ENCODE data around the gene SLAIN2.

Gene SLAIN2

GRCh38 chr4:48343551-48343950, 2.2 kb downstream of the SLAIN2 start:
- no peaks in the 10 kb centered on the region for H3K27me3 ChIP-seq (ENCODE audit: control insufficient read depth, insufficient read depth, low read length)
- H3K9me3 ChIP-seq (ENCODE audit: control insufficient read depth, insufficient read depth, low read length), result no peaks in the 10 kb centered on the region
- H3K4me3 ChIP-seq (ENCODE audit: low read length), result no peak overlapping the region
- no peak for DNase-seq (ENCODE audit: low read depth, low spot score)
- no peaks in the 10 kb centered on the region for H3K4me1 ChIP-seq (ENCODE audit: control insufficient read depth, insufficient read depth, low read length)
- no peaks in the 10 kb centered on the region for H3K36me3 ChIP-seq (ENCODE audit: control insufficient read depth, insufficient read depth, low read length)
- H3K27ac ChIP-seq (ENCODE audit: low read length), result no peak overlapping the region
- no CpG with 5 or more reads among the region's 1 CpG for WGBS (ENCODE audit: insufficient coverage, insufficient read length)

- DNase-seq (ENCODE audit: low read depth, low spot score), result no peak
- Histone ChIP-seq H3K9me3 (ENCODE audit: control insufficient read depth, insufficient read depth, low read length) (no peaks in the 10 kb centered on the region), H3K4me1 (ENCODE audit: control insufficient read depth, insufficient read depth, low read length) (no peaks in the 10 kb centered on the region), H3K27ac (ENCODE audit: low read length) (no peak overlapping the region), H3K36me3 (ENCODE audit: control insufficient read depth, insufficient read depth, low read length) (no peaks in the 10 kb centered on the region), H3K4me3 (ENCODE audit: low read length) (no peak overlapping the region), H3K27me3 (ENCODE audit: control insufficient read depth, insufficient read depth, low read length) (no peaks in the 10 kb centered on the region)
- WGBS (ENCODE audit: insufficient coverage, insufficient read length), result no CpG with 5 or more reads among the region's 3 CpGs
These were observed 4.2 kb downstream of the SLAIN2 start for GRCh38 chr4:48345542-48345941.

- Histone ChIP-seq H3K27ac (ENCODE audit: low read length) (no peak overlapping the region), H3K4me1 (ENCODE audit: control insufficient read depth, insufficient read depth, low read length) (no peaks in the 10 kb centered on the region), H3K9me3 (ENCODE audit: control insufficient read depth, insufficient read depth, low read length) (no peaks in the 10 kb centered on the region), H3K4me3 (ENCODE audit: low read length) (no peak overlapping the region), H3K27me3 (ENCODE audit: control insufficient read depth, insufficient read depth, low read length) (no peaks in the 10 kb centered on the region), H3K36me3 (ENCODE audit: control insufficient read depth, insufficient read depth, low read length) (no peaks in the 10 kb centered on the region)
- DNase-seq (ENCODE audit: low read depth, low spot score), result no peak
These were observed 5.3 kb downstream of the SLAIN2 start for GRCh38 chr4:48346594-48346993.

GRCh38 chr4:48347282-48347921, 6.1 kb downstream of the SLAIN2 start:
- no CpG with 5 or more reads among the region's 7 CpGs for WGBS (ENCODE audit: insufficient coverage, insufficient read length)
- no peak overlapping the region for H3K4me3 ChIP-seq (ENCODE audit: low read length)
- no peaks in the 10 kb centered on the region for H3K9me3 ChIP-seq (ENCODE audit: control insufficient read depth, insufficient read depth, low read length)
- H3K36me3 ChIP-seq (ENCODE audit: control insufficient read depth, insufficient read depth, low read length), result no peaks in the 10 kb centered on the region
- H3K4me1 ChIP-seq (ENCODE audit: control insufficient read depth, insufficient read depth, low read length), result no peaks in the 10 kb centered on the region
- H3K27me3 ChIP-seq (ENCODE audit: control insufficient read depth, insufficient read depth, low read length), result no peaks in the 10 kb centered on the region
- DNase-seq (ENCODE audit: low read depth, low spot score), result no peak
- no peak overlapping the region for H3K27ac ChIP-seq (ENCODE audit: low read length)

DNA sequence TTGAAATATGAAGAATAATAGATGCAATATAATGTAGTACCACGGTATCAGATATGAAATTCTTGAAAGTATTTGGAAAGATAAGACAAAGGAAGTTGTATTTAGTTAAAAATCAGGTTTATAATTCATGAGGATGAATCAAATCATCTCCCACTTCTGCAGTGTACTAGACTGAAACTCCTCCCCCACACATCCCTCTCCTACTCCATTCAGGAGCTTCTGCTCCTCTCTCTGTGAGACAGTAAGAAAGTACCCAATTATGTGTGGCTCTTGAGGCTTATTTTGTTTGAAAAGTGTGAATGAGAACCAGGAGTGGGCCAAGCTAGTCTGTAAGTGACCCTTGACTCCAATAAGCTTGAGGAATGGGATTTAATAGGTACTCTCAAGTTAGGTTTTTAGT, 9.5 kb downstream of the SLAIN2 start:
- Histone ChIP-seq H3K9me3 (ENCODE audit: control insufficient read depth, insufficient read depth, low read length) (no peaks in the 10 kb centered on the region), H3K27me3 (ENCODE audit: control insufficient read depth, insufficient read depth, low read length) (no peaks in the 10 kb centered on the region), H3K36me3 (ENCODE audit: control insufficient read depth, insufficient read depth, low read length) (no peaks in the 10 kb centered on the region), H3K4me3 (ENCODE audit: low read length) (no peak overlapping the region), H3K27ac (ENCODE audit: low read length) (no peak overlapping the region), H3K4me1 (ENCODE audit: control insufficient read depth, insufficient read depth, low read length) (no peaks in the 10 kb centered on the region)
- no CpG with 5 or more reads among the region's 1 CpG for WGBS (ENCODE audit: insufficient coverage, insufficient read length)
- DNase-seq (ENCODE audit: low read depth, low spot score), result no peak

GRCh38 chr4:48352793-48353192, 11.5 kb downstream of the SLAIN2 start:
- no peaks in the 10 kb centered on the region for H3K9me3 ChIP-seq (ENCODE audit: control insufficient read depth, insufficient read depth, low read length)
- H3K27ac ChIP-seq (ENCODE audit: low read length), result no peak overlapping the region
- DNase-seq (ENCODE audit: low read depth, low spot score), result no peak
- no peaks in the 10 kb centered on the region for H3K27me3 ChIP-seq (ENCODE audit: control insufficient read depth, insufficient read depth, low read length)
- WGBS (ENCODE audit: insufficient coverage, insufficient read length), result no CpG with 5 or more reads among the region's 4 CpGs
- no peaks in the 10 kb centered on the region for H3K36me3 ChIP-seq (ENCODE audit: control insufficient read depth, insufficient read depth, low read length)
- no peaks in the 10 kb centered on the region for H3K4me1 ChIP-seq (ENCODE audit: control insufficient read depth, insufficient read depth, low read length)
- no peak overlapping the region for H3K4me3 ChIP-seq (ENCODE audit: low read length)

DNA sequence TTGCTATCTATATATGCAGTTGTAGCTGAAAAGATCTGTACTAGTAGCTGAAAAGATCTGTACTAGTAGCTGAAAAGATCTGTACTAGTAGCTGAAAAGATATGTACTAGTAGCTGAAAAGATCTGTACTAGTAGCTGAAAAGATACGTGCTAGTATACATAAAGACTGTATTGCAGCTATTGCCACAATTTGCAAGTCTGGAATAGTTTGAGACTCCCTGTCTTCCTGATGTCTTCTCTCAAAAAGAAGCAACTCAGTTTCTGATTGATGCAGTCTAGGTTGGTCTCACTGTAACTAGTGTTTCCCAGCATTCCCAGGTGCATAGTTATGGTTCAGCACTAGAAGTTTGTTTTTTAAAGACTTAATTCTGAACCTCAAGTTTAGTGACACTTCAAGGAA, 15.0 kb downstream of the SLAIN2 start:
- no peaks in the 10 kb centered on the region for H3K27me3 ChIP-seq (ENCODE audit: control insufficient read depth, insufficient read depth, low read length)
- no peak for DNase-seq (ENCODE audit: low read depth, low spot score)
- no CpG with 5 or more reads among the region's 1 CpG for WGBS (ENCODE audit: insufficient coverage, insufficient read length)
- no peaks in the 10 kb centered on the region for H3K9me3 ChIP-seq (ENCODE audit: control insufficient read depth, insufficient read depth, low read length)
- no peaks in the 10 kb centered on the region for H3K36me3 ChIP-seq (ENCODE audit: control insufficient read depth, insufficient read depth, low read length)
- no peaks in the 10 kb centered on the region for H3K4me1 ChIP-seq (ENCODE audit: control insufficient read depth, insufficient read depth, low read length)
- no peak overlapping the region for H3K27ac ChIP-seq (ENCODE audit: low read length)
- H3K4me3 ChIP-seq (ENCODE audit: low read length), result no peak overlapping the region

- WGBS (ENCODE audit: insufficient coverage, insufficient read length), result no CpG with 5 or more reads among the region's 4 CpGs
- DNase-seq (ENCODE audit: low read depth, low spot score), result no peak
- no peaks in the 10 kb centered on the region for H3K9me3 ChIP-seq (ENCODE audit: control insufficient read depth, insufficient read depth, low read length)
- H3K4me1 ChIP-seq (ENCODE audit: control insufficient read depth, insufficient read depth, low read length), result no peaks in the 10 kb centered on the region
- no peak overlapping the region for H3K27ac ChIP-seq (ENCODE audit: low read length)
- no peak overlapping the region for H3K4me3 ChIP-seq (ENCODE audit: low read length)
- no peaks in the 10 kb centered on the region for H3K36me3 ChIP-seq (ENCODE audit: control insufficient read depth, insufficient read depth, low read length)
- H3K27me3 ChIP-seq (ENCODE audit: control insufficient read depth, insufficient read depth, low read length), result no peaks in the 10 kb centered on the region
These were observed 19.1 kb downstream of the SLAIN2 start for GRCh38 chr4:48360285-48361011.

DNA sequence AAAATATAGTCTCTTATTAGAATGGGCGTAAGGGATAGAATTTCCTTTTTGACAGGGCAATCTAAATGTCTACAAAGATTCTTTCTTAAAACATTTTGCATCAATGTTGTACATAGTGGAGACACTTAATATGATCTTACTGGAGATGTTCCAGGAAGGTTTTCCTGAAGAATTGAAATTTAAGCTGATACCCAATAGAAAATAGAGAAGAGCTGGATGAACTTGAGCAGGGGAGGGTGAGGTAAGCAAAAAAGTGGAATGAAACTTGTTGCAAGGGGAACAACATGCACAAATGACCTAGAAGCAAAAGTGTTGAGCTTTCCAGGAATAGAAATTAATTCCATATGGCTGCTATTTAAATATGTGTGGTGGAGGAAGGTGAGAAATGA, 19.7 kb downstream of the SLAIN2 start:
- Histone ChIP-seq H3K4me1 (ENCODE audit: control insufficient read depth, insufficient read depth, low read length) (no peaks in the 10 kb centered on the region), H3K9me3 (ENCODE audit: control insufficient read depth, insufficient read depth, low read length) (no peaks in the 10 kb centered on the region), H3K4me3 (ENCODE audit: low read length) (no peak overlapping the region), H3K36me3 (ENCODE audit: control insufficient read depth, insufficient read depth, low read length) (no peaks in the 10 kb centered on the region), H3K27ac (ENCODE audit: low read length) (no peak overlapping the region), H3K27me3 (ENCODE audit: control insufficient read depth, insufficient read depth, low read length) (no peaks in the 10 kb centered on the region)
- DNase-seq (ENCODE audit: low read depth, low spot score), result no peak
- WGBS (ENCODE audit: insufficient coverage, insufficient read length), result no CpG with 5 or more reads among the region's 1 CpG

DNA sequence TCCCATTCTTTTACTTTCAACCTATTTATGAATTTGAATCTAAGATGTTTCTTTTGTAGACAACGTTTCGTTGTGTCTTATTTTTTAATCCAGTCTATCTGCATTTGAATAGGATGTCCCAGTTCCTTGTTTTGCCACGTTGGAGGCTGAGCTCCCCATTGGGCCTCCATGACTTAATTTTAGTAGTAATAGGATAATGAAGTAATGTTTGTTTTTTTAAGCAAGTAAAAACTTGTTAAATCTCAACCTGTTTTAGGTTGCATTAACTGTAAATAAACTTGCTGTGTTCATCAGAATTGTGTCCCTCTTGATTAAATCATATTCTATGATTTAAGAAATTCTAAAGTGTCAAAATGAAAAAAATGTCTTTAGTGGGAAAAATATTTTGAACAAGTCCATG, 25.3 kb downstream of the SLAIN2 start:
- Histone ChIP-seq H3K4me3 (ENCODE audit: low read length) (no peak overlapping the region), H3K4me1 (ENCODE audit: control insufficient read depth, insufficient read depth, low read length) (0 out of 2 replicates have a peak, but pooled peaks cover 1% of the 10 kb centered on the region), H3K9me3 (ENCODE audit: control insufficient read depth, insufficient read depth, low read length) (no peaks in the 10 kb centered on the region), H3K36me3 (ENCODE audit: control insufficient read depth, insufficient read depth, low read length) (no peaks in the 10 kb centered on the region), H3K27ac (ENCODE audit: low read length) (no peak overlapping the region), H3K27me3 (ENCODE audit: control insufficient read depth, insufficient read depth, low read length) (no peaks in the 10 kb centered on the region)
- DNase-seq (ENCODE audit: low read depth, low spot score), result no peak
- WGBS (ENCODE audit: insufficient coverage, insufficient read length), result no CpG with 5 or more reads among the region's 3 CpGs

GRCh38 chr4:48367016-48367415, 25.7 kb downstream of the SLAIN2 start:
- Histone ChIP-seq H3K36me3 (ENCODE audit: control insufficient read depth, insufficient read depth, low read length) (no peaks in the 10 kb centered on the region), H3K9me3 (ENCODE audit: control insufficient read depth, insufficient read depth, low read length) (no peaks in the 10 kb centered on the region), H3K4me1 (ENCODE audit: control insufficient read depth, insufficient read depth, low read length) (0 out of 2 replicates have a peak, but pooled peaks cover 1% of the 10 kb centered on the region), H3K4me3 (ENCODE audit: low read length) (no peak overlapping the region), H3K27me3 (ENCODE audit: control insufficient read depth, insufficient read depth, low read length) (no peaks in the 10 kb centered on the region), H3K27ac (ENCODE audit: low read length) (no peak overlapping the region)
- DNase-seq (ENCODE audit: low read depth, low spot score), result no peak
- WGBS (ENCODE audit: insufficient coverage, insufficient read length), result no CpG with 5 or more reads among the region's 2 CpGs
